PC-3 (cell line): ENCODE data around the gene ROR1.

ENCODE experiments used
- EZH2 ChIP-seq: fragments of 300-600 bp; sonication (generic); IDR thresholded peaks from one replicate; pipeline ENCODE4 v1.6.1; 2017; ENCODE audit warnings: antibody characterized with exemption, mild to moderate bottlenecking, low read length; ENCODE audit not compliant: unreplicated experiment
- EZH2phosphoT487 ChIP-seq: fragments of 300-600 bp; sonication (generic); IDR thresholded peaks from 2 replicates; pipeline ENCODE4 v1.6.1; 2018; ENCODE audit warnings: mild to moderate bottlenecking, antibody characterized with exemption, low read length, borderline replicate concordance
- TF ChIP-seq, protein P1 (sequence below): fragments of 300-600 bp; sonication (generic); conservative IDR thresholded peaks from 2 replicates; pipeline ENCODE4 v1.5.1; 2017; ENCODE audit warnings: antibody characterized with exemption, low read depth, mild to moderate bottlenecking, low read length

DNA sequence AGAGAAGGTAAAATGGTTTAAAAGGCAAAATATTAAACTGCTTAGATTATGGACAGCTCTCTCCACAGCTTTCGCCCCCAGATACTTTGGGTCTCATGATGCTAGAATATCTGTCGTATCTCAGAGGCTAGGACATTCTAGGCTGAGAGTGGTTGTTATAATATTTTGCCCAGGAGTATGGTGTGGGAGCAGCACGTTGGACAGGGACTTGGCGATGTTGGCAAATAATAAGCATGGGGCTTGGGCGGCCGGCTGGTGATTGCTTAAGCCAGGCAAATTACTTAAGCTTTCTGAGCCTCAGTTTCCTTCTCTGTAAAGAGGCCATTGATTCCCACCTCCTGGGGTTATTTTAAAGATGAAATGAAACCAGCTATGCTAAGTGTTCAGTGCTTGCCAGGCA is 133.2 kb downstream of the ROR1 start:
- TF ChIP-seq, protein P1, sequence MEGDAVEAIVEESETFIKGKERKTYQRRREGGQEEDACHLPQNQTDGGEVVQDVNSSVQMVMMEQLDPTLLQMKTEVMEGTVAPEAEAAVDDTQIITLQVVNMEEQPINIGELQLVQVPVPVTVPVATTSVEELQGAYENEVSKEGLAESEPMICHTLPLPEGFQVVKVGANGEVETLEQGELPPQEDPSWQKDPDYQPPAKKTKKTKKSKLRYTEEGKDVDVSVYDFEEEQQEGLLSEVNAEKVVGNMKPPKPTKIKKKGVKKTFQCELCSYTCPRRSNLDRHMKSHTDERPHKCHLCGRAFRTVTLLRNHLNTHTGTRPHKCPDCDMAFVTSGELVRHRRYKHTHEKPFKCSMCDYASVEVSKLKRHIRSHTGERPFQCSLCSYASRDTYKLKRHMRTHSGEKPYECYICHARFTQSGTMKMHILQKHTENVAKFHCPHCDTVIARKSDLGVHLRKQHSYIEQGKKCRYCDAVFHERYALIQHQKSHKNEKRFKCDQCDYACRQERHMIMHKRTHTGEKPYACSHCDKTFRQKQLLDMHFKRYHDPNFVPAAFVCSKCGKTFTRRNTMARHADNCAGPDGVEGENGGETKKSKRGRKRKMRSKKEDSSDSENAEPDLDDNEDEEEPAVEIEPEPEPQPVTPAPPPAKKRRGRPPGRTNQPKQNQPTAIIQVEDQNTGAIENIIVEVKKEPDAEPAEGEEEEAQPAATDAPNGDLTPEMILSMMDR: no peak
- no peak for TF ChIP-seq EZH2phosphoT487
- no peak for TF ChIP-seq EZH2
